ENCODE measurements around the gene IMMT.
A peak's percentile ranks its signal among the peaks of the same experiment; 100 is the strongest.

The IMMT gene

DNA sequence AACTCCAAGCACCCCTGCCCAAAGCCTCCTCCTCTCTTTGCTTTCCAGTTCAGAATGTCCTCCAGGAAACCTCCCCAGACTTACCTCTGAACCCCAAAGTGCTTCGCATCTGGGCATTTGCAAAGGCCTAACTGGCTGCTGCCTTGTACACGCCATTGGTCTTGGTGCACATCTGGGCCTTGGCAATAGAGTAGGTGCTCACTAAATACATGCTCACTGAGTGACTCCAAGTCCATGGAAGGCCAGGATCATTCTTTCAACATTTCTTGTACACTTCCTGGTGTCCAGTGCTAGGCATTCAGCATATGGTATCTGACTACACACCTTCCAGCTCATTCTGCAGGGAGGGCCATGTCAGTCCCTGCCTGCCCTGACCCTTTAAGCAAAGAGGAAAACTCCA, 32.4 kb upstream of the IMMT start:
- ChIA-PET POLR2A (no interaction called here), CTCF (interaction anchor here (1.7 kb wide), 1 partner anchor 145 kb away, joined by 4 read pairs; no protein-coding TSS in a partner anchor)
- DNase-seq (ENCODE audit: extremely low spot score): no peak
- TF ChIP-seq, protein P1, sequence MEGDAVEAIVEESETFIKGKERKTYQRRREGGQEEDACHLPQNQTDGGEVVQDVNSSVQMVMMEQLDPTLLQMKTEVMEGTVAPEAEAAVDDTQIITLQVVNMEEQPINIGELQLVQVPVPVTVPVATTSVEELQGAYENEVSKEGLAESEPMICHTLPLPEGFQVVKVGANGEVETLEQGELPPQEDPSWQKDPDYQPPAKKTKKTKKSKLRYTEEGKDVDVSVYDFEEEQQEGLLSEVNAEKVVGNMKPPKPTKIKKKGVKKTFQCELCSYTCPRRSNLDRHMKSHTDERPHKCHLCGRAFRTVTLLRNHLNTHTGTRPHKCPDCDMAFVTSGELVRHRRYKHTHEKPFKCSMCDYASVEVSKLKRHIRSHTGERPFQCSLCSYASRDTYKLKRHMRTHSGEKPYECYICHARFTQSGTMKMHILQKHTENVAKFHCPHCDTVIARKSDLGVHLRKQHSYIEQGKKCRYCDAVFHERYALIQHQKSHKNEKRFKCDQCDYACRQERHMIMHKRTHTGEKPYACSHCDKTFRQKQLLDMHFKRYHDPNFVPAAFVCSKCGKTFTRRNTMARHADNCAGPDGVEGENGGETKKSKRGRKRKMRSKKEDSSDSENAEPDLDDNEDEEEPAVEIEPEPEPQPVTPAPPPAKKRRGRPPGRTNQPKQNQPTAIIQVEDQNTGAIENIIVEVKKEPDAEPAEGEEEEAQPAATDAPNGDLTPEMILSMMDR (IDR thresholded peaks at IDR 0.05; ENCODE audit: control extremely low read depth, extremely low read depth, low read depth, missing control alignments): no peak

DNA sequence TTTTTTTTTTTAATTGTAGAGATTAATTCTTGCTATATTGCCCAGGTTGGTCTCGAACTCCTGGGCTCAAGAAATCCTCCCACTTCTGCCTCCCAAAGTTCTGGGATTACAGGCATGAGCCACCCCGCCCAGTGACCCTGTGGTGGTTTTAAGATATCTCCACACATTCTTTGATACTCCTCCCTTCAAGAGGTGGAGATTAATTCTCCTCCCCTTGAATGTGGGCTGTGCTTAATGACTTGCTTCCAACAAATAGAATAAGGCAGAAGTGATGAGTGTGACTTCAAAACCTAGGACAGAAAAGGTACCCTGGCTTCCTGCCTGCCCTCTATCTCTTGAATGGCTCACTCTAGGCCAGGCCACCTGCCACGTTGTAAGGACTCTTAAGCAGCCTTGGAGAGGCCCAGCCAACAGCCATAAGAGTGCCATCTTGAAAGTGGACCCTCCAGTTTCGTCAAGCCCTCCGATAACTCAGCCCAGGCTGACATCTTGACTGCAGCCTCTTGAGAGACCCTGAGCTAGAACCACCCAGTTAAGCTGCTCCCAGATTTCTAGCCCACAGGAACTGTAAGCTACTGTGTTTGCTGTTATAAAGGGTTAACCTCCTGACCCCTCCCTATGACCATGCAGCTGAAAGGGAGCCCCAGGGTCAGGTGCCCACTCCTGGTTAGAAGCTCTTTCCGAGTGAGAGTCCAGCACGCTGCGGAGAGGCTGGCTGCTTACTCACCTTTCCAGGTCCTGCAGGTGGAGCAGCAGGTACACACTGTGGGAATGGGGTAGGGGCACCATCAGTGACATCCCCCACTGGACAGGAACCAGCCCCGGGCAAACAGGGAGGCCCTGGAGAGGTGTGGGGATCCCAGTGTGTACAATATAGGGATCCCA, 31.6 kb upstream of the IMMT start:
- CTCF ChIA-PET: interaction anchor here (1.7 to 2.5 kb wide), 3 partner anchors 17 to 145 kb away, joined by 4 to 8 read pairs (median 7); no protein-coding TSS in a partner anchor

DNA sequence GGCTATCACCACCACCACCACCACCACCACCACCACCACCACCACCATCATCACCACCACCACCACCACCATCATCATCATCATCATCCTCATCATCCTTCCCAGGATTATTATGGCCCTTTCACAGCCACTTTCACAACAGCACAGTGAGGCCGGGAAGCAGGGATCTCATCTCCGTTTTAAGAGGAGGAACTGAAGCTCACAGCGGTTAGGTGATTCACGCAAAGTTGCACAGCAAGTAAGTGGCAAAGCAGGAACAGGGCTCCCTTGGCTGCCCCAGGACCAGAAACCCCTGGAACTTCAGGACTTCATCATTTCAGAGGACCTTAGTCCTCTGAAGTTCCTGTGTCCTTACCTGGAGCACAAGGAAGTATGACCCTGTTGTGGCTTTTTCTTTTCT, 30.8 kb upstream of the IMMT start:
- TF ChIP-seq, protein P1 (IDR thresholded peaks at IDR 0.05; ENCODE audit: control extremely low read depth, extremely low read depth, low read depth, missing control alignments): no peak
- DNase-seq (ENCODE audit: extremely low spot score): peak; percentile 38
- CTCF ChIA-PET: interaction anchor here (1.0 to 6.4 kb wide), 8 partner anchors 11 to 146 kb away, joined by 3 to 50 read pairs (median 5); no protein-coding TSS in a partner anchor
- POLR2A ChIA-PET: interaction anchor here (0.7 kb wide), 1 partner anchor 11 kb away, joined by 6 read pairs; no protein-coding TSS in a partner anchor

More for the DNA sequence above, 31.6 kb upstream of the IMMT start:
- TF ChIP-seq, protein P1 (IDR thresholded peaks at IDR 0.05; ENCODE audit: control extremely low read depth, extremely low read depth, low read depth, missing control alignments): no peak
- no peak for DNase-seq (ENCODE audit: extremely low spot score)
- POLR2A ChIA-PET: interaction anchor here (0.7 kb wide), 1 partner anchor 11 kb away, joined by 6 read pairs; no protein-coding TSS in a partner anchor

DNA sequence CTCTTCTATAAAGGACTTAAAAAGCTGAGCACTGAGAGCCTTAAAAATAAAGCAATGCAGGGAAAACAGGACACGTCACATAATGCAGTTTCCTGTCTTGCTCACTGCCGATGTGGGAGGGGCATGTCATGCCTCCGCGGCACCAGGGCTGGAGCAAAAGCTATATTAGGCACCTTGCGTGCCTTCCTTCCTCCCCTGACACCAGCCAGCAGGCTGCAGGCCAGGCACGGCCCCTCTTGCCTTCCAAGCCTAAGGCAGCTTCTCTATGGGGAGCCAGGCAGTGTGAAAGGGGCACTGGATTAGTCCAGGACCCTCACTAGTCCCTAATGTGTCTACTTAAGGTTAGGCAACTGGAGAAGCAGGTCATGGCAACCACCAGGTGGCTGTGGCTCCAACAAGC, 30.3 kb upstream of the IMMT start:
- ChIA-PET CTCF (interaction anchor here (1.0 to 6.4 kb wide), 9 partner anchors 11 to 142 kb away, joined by 3 to 50 read pairs (median 3); no protein-coding TSS in a partner anchor), POLR2A (no interaction called here)
- DNase-seq (ENCODE audit: extremely low spot score): peak; percentile 82
- TF ChIP-seq, protein P1 (IDR thresholded peaks at IDR 0.05; ENCODE audit: control extremely low read depth, extremely low read depth, low read depth, missing control alignments): peak; percentile 22

DNA sequence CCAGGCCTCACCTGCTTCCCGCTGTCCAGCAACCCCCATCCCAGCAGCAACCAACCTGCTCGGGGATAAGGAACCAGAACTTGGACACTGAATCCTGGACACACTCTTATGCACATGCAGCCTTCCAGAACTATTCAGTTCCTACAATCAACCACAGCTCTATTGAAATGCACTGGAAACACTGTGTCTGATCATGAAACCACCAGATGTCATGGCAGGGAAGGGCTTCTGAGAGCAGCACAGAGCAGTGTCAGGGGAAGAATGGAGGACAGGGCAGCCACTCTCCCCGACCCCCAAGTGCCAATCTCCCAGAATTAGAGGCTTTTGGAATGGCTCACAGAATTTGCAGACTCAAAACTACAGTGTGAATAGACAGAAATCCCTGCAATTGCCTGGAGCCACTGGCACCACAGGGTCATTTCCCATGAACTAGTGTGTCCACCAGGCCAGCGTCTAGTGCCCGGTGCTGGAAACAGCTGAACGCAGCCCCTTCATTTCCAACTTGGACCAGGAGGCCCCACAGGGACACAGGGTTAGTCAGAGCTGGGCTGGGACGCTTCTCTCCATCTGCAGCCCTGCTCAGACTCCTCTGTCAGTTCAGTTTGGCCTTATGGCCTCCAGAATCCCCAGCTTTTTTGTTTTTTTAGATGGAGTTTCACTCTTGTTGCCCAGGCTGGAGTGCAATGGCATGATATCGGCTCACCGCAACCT, 29.5 kb upstream of the IMMT start:
- TF ChIP-seq, protein P1 (IDR thresholded peaks at IDR 0.05; ENCODE audit: control extremely low read depth, extremely low read depth, low read depth, missing control alignments): peak; percentile 37
- ChIA-PET POLR2A (no interaction called here), CTCF (interaction anchor here (1.0 to 6.4 kb wide), 10 partner anchors 12 to 146 kb away, joined by 3 to 50 read pairs (median 4); no protein-coding TSS in a partner anchor)
- DNase-seq (ENCODE audit: extremely low spot score): peak; percentile 38

DNA sequence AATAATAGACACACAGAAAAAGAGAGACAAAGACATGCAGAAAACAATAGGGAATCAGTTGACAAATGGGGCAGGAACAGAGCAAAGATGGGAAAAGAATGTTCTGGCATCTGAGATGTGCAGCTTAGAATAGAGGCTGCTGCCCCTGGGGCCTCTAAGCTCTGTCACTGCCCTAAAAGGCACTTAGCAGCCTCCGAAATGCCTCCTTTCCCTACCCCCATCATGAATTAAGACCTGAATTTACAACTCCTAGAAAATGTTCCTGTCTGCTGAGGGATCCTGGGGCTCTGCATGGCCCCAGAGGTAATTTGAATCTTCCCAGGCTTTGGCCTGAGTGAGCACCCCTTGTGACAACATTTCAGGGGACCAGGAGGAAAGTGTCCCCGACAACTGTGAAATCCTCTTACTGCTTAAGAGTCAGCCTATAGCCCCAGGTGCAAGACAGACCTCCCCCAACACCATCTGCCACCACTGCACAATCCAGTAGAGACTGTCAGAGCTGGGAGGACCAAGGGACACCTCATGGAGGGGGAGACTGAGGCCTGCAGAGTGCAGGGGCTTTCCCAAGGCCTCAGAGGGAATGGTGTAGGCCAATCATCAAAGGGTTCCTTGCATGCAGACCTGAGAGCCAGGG, 28.8 kb upstream of the IMMT start:
- DNase-seq (ENCODE audit: extremely low spot score): no peak
- TF ChIP-seq, protein P1 (IDR thresholded peaks at IDR 0.05; ENCODE audit: control extremely low read depth, extremely low read depth, low read depth, missing control alignments): no peak
- ChIA-PET CTCF (interaction anchor here (0.6 to 6.4 kb wide), 9 partner anchors 8 to 218 kb away, joined by 3 to 50 read pairs (median 4); partner anchors contain the start of gene KDM3A), POLR2A (no interaction called here)
